NCI-H1436 (cell line): Measurements from ENCODE around the gene RNF217.
"Not testable (repeated sequence)": the region's sequence is repeated elsewhere in the genome, so short reads cannot be mapped to it uniquely, and the experiment has no call there.

Source experiments
- DNase-seq: peaks from one replicate; lab custom pipeline; 2025; lab: John Stamatoyannopoulos, UW

Gene RNF217

DNA sequence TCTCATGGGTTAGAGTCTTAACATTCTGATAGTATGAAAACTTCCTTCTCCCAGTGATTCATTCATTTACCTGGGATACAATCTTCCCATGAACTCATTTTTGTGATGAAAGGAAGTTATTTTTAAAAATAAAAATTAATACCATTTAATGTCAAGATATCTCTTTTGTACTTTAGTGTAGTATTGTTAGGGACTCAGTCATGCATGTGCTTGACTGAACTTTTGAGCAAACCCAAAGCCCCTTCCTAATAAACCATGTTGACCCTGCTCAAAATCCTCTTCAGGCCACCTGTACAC lies 52.4 kb downstream of the RNF217 start:
- DNase-seq = no peak

DNA sequence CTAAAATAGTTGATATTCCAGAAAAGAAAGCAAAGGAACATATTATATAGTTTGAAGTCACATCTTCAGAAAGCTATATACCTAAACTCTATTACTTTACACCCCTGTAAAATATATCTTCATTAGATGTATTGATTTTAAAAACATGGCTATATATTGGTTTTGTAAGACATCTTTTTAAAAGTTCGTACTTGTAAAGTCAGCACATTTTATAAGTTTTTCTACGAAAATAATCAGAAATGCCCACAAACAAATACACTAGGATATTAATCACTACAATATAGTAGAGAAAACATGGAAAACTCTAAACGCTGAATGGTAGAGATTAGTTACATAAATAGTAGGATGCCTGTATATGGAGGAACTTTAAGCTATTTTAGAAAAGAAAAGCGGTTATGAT lies 52.9 kb downstream of the RNF217 start:
- no peak for DNase-seq

DNA sequence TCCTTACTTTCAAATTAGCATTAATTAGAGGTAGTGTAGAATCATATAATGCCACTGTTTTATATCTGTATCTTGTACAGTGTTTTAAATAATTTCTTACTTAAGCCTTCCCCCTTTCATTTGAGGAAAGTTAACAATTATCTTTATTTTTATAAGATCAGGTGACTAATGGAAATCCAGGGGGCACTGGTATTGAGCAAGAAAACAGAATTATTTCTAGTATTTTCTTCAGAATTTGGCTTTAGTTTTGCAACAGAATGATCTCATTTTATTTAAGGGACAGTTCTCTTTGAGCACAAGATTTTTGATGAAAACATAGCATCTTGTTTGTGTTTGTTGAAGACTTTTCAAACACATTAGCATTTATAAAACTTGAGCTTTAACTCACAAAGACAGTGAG lies 55.9 kb downstream of the RNF217 start:
- DNase-seq = no peak

DNA sequence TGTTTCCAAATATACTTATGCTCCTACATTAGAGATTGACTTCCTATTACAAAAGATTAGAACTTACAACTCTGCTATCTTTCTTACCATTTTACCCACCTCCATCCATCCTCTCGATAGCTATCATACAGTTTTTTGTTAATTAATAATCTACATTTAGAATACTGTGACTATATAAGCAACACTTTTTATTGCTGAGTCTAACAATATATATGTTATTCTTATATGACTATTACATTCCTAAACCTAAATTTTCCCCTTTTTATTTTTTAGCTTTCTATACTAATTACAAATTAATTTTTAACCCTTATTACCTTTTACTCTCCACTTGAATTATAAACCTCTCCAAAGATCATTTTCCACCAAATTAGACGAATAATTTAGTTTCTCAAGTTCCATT lies 57.0 kb downstream of the RNF217 start:
- DNase-seq = no peak

DNA sequence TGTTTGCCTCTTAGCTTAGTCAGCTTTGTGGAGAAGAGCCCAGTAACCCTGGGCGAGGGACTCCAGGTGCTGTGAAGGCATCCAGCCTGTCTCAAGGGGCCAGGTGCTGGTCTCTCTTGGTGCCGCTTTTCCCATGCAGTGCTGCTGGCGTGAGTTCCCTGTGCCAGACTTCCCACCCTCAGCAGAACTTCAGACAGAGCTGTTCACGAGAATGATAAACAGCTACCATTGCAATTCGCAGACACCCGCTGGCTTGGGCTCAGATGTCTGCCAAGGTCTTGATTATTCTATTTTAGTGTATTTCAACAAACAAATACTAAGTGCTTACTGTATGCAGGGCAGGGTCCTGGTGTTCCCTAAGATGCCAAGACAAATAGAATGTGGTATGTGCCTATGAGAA lies 57.7 kb downstream of the RNF217 start:
- no peak for DNase-seq

DNA sequence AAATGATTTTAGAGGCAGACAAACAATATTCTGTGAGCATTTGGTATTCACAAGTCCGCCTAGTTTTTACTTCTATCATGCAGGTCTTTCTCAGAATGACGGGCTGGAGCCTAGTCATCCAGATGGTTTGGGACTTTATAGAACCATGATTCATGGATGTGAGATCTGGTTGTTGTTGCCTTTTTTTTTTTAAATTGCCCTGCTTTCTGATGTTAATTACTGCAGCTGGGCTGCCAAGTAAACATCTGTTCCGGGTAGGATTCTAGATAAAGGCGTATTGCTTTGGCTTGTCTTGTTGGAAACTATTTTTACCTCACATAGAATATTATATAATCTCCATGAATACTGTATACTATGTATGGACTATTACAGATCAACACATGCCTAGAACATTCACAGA lies 58.1 kb downstream of the RNF217 start:
- no peak for DNase-seq

DNA sequence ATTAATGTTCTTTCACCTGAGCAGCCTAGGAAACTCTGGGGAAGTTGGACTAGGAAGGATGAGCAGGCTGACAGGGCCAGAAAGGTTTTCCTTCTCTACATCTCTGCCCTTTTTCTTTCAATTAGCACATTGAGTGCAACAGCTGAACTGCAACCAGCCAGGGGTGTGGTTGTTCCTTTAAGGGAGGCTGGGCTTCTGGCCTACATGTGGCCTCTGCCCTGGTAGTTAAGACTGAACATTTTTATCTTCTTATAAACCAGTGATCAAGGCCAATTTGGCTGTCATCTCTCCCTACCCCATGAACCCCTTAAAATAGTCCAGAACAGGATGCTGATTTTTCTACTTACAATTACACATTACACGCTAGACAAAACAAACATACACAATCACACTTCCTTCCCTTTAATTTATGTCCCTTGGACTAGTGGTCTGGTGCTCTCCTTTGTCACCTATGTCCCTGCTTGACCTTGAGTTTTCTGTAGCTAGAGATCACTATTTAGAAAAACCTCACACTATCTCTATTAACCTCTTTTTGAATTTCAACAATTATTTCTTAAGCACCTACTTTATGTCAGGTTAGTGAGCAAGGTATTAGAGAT lies 60.3 kb downstream of the RNF217 start:
- no peak for DNase-seq

DNA sequence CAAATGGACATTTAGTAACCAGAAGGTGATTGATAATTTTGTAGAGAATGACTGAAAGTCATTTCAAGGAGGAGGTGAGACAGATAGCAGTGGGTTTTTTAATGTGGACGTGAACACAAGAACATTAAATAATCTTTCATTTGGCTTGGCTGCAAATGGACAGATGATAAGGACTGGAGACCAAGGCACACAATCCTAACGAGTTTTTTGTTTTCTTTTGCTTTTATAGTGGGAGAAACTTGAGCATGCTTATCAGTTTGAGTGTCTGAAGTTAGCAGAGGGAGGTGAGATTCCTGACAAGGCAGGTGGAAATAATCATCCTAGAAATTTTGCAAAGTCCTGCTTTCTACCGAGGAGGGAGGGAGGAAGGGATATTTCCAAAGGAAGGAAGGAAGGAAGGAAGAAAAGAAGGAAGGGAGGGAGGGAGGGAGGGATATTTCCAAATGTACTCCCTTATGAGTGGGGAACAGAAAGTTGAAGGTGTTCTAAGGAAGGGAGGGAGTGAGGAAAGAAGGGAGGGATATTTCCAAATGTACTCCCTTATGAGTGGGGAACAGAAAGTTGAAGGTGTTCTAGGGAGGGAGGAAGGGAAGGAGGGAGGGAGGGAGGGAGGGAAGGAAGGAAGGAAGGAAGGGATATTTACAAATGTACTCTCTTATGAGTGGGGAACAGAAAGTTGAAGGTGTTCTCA lies 63.1 kb downstream of the RNF217 start:
- DNase-seq = no peak

DNA sequence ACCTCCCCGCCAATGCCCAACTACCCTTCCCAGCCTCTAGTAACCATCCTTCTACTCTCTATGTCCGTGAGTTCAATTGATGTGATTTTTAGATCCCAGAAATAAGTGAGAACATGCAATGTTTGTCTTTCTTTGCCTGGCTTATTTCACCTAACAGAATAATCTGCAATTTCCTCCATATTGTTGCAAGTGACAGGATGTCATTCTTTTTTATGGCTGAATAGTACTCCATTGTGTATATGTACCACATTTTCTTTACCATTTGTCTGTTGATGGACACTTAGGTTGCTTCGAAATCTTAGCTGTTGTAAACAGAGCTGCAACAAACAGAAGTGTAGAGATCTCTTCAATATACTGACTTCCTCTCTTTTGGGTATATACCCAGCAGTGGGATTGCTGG lies 65.0 kb downstream of the RNF217 start:
- no peak for DNase-seq

DNA sequence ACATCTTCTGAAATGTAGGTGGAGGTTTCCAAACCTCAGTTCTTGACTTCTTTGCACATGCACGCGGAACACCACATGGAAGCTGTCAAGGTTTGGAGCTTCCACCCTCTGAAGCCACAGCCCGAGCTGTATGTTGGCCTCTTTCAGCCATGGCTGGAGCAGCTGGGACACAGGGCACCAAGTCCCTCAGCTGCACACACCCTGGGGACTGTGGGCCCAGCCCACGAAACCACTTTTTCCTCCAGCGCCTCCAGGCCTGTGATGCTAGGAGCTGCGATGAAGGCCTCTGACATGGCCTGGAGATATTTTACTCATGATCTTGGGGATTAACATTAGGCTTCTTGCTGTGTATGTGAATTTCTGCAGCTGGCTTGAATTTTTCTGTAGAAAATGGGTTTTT lies 68.7 kb downstream of the RNF217 start:
- no peak for DNase-seq

DNA sequence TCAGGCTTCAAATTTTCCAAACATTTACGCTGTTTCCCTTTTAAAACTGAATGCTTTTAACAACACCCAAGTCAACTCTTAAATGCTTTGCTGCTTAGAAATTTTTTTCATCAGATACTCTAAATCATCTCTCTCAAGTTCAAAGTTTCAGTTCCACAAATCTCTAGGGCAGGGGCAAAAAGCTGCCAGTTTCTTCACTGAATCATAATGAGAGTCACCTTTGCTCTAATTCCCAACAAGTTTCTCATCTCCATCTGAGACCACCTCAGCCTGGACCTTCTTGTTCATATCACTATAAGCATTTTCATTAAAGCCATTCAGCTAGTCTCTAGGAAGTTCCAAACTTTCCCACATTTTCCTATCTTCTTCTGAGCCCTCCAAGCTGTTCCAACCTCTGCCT lies 69.1 kb downstream of the RNF217 start:
- DNase-seq = no peak

DNA sequence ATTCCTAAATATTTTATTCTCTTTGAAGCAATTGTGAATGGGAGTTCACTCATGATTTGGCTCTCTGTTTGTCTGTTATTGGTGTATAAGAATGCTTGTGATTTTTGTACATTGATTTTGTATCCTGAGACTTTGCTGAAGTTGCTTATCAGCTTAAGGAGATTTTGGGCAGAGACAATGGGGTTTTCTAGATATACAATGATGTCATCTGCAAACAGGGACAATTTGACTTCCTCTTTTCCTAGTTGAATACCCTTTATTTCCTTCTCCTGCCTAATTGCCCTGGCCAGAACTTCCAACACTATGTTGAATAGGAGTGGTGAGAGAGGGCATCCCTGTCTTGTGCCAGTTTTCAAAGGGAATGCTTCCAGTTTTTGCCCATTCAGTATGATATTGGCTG lies 72.7 kb downstream of the RNF217 start:
- DNase-seq = not testable (repeated sequence)

DNA sequence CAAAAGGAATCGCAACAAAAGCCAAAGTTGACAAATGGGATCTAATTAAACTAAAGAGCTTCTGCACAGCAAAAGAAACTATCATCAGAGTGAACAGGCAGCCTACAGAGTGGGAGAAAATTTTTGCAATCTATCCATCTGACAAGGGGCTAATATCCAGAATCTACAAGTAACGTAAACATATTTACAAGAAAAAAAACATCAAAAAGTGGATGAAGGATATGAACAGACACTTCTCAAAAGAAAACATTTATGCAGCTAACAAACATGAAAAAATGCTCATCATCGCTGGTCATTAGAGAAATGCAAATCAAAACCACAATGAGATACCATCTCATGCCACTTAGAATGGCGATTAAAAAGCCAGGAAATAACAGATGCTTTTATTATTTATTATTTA lies 74.2 kb downstream of the RNF217 start:
- not testable (repeated sequence) for DNase-seq

DNA sequence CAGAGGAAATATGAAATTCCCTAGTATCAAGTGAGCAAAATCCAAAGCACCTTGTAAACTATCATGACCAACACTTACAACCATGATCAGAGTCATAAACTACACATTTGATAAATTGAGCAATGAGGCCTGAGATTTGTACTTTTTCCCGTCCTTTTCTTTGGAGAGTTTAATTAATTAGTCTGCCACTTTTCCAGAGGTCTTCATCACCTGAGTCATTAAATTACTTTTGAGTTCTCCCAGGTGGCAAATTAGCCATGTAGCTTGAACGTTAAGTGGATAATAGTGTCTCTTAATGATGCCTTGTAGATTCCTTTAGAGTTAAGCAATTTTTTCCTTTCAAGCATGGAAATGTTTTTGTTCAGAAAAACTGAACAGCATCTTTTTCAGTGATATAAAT lies 75.6 kb downstream of the RNF217 start:
- DNase-seq = no peak

DNA sequence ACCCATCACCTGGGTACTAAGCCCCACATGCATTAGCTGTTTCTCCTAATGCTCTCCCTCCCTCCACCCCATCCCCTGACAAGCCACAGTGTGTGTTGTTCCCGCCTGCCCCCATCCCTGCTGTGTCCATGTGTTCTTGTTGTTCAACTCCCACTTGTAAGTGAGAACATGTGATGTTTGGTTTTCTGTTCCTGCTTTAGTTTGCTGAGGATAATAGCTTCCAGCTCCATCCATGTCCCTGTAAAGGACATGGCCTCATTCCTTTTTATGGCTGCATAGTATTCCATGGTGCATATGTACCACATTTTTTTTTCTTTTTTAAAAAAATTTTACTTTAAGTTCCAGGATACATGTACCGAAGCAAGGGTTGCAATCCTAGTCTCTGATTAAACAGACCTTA lies 76.7 kb downstream of the RNF217 start:
- DNase-seq = no peak

DNA sequence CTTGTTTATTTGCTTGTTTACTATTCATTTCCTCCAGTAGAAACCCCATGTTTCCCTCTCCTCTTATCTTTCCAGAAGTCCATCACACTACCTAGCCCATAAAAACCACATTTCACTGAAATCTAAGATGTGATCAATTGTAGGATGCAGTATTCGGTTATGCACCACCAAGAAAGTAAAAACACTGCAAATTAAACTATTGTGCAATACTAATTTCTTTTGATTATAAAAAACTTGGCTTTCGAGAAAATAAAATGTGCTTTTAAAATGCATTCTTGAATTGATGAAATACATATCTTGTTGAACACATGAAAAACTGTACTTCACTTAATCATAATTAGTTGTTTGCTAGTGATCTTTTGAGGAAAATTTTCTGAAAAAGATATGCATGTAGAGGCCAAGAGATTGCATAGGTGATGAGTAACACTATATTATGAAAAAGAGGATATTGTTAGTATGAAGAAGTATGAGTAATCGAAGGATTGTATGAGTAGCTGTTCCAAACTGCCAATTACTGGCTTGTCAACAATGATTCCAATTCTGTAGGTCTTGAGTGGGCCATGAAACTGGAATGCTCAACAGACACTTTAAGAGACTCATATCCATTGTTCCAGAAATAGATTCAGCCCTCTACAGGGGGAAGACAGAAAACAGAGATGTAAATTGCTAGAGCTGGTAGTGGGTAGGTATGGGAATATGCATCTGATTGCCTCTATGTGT lies 79.7 kb downstream of the RNF217 start:
- no peak for DNase-seq

DNA sequence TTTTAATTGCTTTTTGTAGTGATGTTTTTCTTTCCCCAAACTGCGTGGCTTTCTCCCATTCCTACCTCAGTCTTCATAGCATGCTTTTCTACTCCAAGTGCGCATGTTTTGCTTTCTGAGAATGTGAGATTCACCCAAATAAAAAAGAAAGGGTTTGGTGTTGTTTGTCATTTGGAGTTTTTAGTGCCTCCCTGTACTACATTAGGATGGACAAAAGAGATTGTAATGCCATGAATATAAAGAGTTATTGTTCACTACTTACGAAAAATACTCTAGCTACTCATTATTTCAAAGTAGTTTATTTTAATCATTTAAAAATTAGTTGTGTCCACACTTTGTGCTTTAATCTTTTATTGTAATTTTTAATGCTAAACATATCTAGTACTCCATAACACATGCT lies 81.8 kb downstream of the RNF217 start:
- no peak for DNase-seq

DNA sequence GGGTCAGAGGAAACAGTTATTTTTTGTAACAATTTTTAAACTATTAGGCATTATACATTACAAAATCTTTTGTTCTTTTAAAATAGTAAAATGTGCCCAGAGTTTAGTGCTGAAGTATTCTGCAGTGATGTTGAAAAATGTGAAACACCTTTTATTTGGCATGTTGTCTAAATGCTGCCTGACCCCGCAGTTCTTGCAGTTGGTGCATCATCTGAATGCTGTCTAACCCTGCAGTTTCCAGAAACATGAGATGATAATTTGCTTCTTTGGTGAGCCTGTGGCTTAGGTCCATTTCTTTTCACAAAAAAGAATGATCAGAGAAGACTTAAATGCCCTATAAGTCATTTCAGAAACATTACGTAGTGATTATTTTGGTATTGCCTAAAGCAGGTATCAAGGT lies 82.4 kb downstream of the RNF217 start:
- DNase-seq = no peak

DNA sequence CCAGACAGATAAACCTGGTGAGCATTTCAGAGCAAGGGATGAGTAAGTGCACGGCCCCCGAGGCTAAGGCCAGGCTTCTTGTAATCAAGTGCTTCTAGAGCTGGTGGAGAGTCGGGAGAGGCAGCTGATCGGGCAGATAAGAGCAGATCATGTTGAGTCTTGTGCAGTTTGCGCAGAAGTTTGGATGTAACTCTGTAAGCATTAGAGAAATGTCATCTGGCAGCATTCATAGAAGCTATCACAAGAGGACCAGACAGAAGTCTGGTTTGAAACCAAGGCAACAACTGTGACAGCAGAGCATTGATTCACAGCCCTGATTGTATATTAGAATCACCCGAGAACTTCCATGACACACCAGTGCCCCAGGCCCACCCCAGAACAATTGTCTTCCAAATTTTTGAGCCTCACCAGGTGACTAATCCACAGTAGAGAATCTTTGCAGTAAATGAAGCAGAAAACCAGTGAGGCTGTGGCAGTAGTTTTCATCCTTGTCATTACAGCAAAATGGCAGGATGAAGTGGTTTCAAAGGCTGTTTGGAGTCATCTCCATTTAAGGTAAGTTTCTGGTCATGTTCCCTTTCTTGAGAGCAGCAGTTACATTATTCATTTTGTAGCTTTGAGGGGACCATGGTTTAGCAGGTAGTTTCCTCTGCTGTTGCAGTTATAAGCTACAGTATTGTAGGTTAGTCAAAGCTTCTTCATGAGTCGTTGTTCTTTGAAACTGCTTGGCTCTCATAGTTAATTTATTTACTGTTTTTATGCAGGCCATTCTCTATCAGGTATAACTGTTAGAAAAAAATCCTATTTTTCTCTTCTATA lies 84.1 kb downstream of the RNF217 start:
- DNase-seq = no peak

DNA sequence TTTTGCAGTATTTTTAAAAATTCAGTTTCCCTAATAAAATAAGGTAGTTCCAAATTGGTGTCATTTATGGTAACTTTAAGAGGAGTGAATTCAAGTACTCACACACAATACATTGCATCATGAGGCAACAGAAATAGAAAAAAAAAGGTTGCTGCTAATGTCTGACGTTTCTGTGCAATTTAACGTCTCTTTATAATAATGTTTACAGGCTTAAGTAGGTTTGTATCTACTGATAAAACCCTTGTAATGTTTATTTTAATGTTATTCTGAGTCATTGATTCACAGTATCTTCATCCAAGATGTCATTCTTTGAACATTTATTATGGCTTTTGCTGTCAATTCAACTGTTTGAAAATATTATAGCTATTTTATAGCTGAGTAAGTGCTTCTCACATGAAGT lies 86.0 kb downstream of the RNF217 start:
- no peak for DNase-seq

DNA sequence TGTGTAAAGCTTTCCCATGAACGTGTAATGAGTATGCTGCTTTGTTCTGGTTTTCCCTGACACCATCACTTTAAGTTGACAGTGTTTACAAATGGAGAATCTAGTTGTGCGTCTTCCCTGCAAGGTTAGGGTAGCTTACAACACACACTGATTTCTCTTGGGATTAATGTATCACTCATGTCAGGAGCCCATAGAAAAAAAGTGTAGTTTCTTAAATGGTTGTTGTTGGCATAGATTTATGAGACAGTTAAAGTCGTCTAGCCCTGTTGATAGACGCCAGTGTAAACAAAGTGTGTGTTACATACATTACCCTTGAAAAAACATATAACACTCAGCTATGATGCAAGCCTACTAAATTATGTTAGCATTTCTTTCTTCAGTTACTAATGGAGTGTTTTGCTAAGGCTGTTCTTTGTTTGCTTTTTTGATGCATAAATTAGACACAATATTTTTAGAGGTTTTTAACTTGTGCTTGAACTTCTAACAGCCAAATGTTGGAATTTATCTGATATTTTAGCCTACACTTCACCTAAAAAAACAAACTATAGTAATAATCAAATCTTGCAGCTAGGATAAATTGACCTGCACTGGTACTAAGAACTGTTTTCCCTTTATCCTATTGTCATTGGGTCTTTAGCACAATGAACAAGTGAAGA lies 88.6 kb downstream of the RNF217 start:
- DNase-seq = no peak

DNA sequence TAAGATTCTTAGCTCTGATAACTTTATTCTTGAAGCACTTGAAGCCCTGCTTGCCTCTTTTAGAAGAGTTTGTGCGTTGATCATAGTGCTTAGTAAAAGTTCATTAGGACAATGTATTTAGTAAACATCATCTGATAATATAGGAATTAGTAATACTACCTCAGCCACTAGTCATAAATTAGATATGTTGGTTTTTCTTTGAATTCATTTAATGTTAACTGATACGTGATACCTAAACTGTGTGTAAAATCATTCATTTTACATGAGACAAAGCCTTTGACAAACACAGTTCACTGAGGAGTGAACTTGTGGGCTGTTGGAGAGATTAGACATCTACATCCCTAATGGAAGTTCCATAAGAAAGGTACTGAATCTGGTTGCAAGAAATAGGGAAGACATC lies 91.6 kb downstream of the RNF217 start:
- no peak for DNase-seq
